CD4-positive, alpha-beta T cell treated with Interleukin-6 at 100 ng/mL for 8 hours (primary cell): ENCODE data around the gene ZGPAT.
A peak's percentile ranks its signal among the peaks of the same experiment; 100 is the strongest.
"Not testable (repeated sequence)": the region's sequence is repeated elsewhere in the genome, so short reads cannot be mapped to it uniquely, and the experiment has no call there.

Experiments
- DNase-seq: peaks from one replicate; pipeline ENCODE4 v3.0.0-alpha.2; 2020; ENCODE audit warnings: mixed read lengths, low spot score

ZGPAT gene

GRCh38 chr20:63703471-63703975 is 4.3 kb upstream of the ZGPAT start:
- no peak for DNase-seq

- DNase-seq = no peak
Measured at GRCh38 chr20:63703976-63704748, 3.7 kb upstream of the ZGPAT start.

- no peak for DNase-seq
Measured at GRCh38 chr20:63704749-63705117, 3.1 kb upstream of the ZGPAT start.

- DNase-seq = no peak
Measured at GRCh38 chr20:63705232-63706026, 2.4 kb upstream of the ZGPAT start.

GRCh38 chr20:63706027-63706695 is 1.7 kb upstream of the ZGPAT start:
- no peak for DNase-seq

- DNase-seq = peak; percentile 59
Measured at GRCh38 chr20:63706852-63707557, 834 bp upstream of the ZGPAT start.

- no peak for DNase-seq
Measured at GRCh38 chr20:63708301-63709148, 686 bp downstream of the ZGPAT start.

GRCh38 chr20:63709149-63709527 is 1.3 kb downstream of the ZGPAT start:
- DNase-seq = no peak

GRCh38 chr20:63711085-63711645 is 3.3 kb downstream of the ZGPAT start:
- no peak for DNase-seq

GRCh38 chr20:63712191-63712590 is 4.4 kb downstream of the ZGPAT start:
- DNase-seq = no peak

- DNase-seq = no peak
Measured at GRCh38 chr20:63714858-63715257, 7.0 kb downstream of the ZGPAT start.

- DNase-seq = no peak
Measured at GRCh38 chr20:63718996-63719395, 11.2 kb downstream of the ZGPAT start.

GRCh38 chr20:63722967-63723622 is 15.3 kb downstream of the ZGPAT start:
- not testable (repeated sequence) for DNase-seq

GRCh38 chr20:63730189-63730733 is 22.4 kb downstream of the ZGPAT start:
- DNase-seq = not testable (repeated sequence)

GRCh38 chr20:63731410-63731809 is 23.6 kb downstream of the ZGPAT start:
- DNase-seq = no peak

GRCh38 chr20:63732118-63733095 is 24.6 kb downstream of the ZGPAT start:
- DNase-seq = no peak

GRCh38 chr20:63733117-63733516 is 25.3 kb downstream of the ZGPAT start:
- DNase-seq = no peak

GRCh38 chr20:63733579-63734081 is 25.8 kb downstream of the ZGPAT start:
- no peak for DNase-seq
